Esophagus muscularis mucosa (tissue), 3 donors: ENCODE measurements around the gene SYT17.

ENCODE experiments used
- CTCF ChIP-seq, 3 experiments: fragments of 200-600 bp in 2 of 3; fragments of 450-650 bp in 1 of 3; sonication (generic) in 2 of 3; IDR thresholded peaks; one replicate each; pipeline ENCODE4 v1.5.1; 2017 to 2019; ENCODE audit warnings: antibody characterized with exemption in 3 of 3, mild to moderate bottlenecking in 2 of 3, moderate library complexity in 1 of 3
- POLR2A ChIP-seq: fragments of 450-650 bp; IDR thresholded peaks from one replicate; pipeline ENCODE4 v1.6.1; 2017; ENCODE audit warnings: antibody characterized with exemption, moderate library complexity, mild to moderate bottlenecking, low read depth

- TF ChIP-seq POLR2A (no peak), CTCF (IDR thresholded peaks at IDR 0.05) (no peak)
These were observed 29.4 kb upstream of the SYT17 start for GRCh38 chr16:19138601-19139000.
